Measurements from ENCODE around the gene CLK4. TPM values are rescaled to one million over a fixed set of nuclear protein-coding genes. Genes with fewer than 3 reads are reported as not detected.

The CLK4 gene
- total RNA-seq, 1 experiment from 2014 or later: 9.8 TPM

DNA sequence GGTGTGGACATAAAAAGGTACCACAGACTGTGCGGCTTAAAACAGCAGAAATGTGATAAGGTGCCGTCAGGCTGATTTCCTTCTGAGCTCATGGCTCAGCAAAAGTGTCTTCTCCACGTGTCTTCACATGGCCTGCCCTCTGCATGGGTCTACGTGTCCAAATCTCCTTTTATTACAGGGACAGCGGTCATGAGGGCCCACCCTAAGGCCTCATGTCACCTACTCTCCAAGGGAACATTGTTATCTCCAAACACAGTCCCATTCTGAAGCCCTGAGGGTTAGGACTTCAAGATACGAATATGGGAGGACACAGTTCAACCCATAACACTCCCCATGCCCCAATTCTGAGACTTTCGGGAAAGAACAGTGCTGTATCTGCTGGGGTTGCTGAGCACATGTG lies 71.8 kb downstream of the CLK4 start:
- TF ChIP-seq ZBTB33 (IDR thresholded peaks at IDR 0.05; ENCODE audit: extremely low read depth, insufficient replicate concordance, low read length): no peak
- TF ChIP-seq SRF (IDR thresholded peaks at IDR 0.05; ENCODE audit: low read depth): no peak
- no peaks in the 10 kb centered on the region for H3K4me1 ChIP-seq (ENCODE audit: control insufficient read depth in 1 of 2, insufficient read depth in 2 of 2, low read length in 2 of 2)
- no peak overlapping the region for H3K27ac ChIP-seq (ENCODE audit: low read depth, low read length)
- intact Hi-C loops (cut with micrococcal nuclease): no loop called here
- H4K20me1 ChIP-seq (ENCODE audit: insufficient read depth): no peaks in the 10 kb centered on the region
- ChIA-PET CTCF (no interaction called here), RAD21 (ENCODE audit: low non-redundant PET in 1 of 2, low total read pairs in 2 of 2, uncharacterized antibody in 2 of 2, unreplicated experiment in 2 of 2) (no interaction called here), POLR2A (no interaction called here)
- no peaks in the 10 kb centered on the region for H3K79me2 ChIP-seq (ENCODE audit: insufficient read depth, low read length)
- no peaks in the 10 kb centered on the region for H3K9me2 ChIP-seq (ENCODE audit: insufficient read depth)
- no peak overlapping the region for H3K4me2 ChIP-seq (ENCODE audit: low read length)
- no peak overlapping the region for H3K9ac ChIP-seq (ENCODE audit: low read length)
- no peaks in the 10 kb centered on the region for H3K9me3 ChIP-seq (ENCODE audit: control insufficient read depth in 1 of 2, insufficient read depth in 1 of 2, low read depth in 1 of 2, low read length in 2 of 2)
- H2AFZ ChIP-seq (ENCODE audit: low read depth, low read length, poor library complexity, severe bottlenecking): no peak overlapping the region
- no peaks in the 10 kb centered on the region for H3K27me3 ChIP-seq (ENCODE audit: insufficient read depth, low read length)
- no TSS peak for BruUV-seq (replicated peaks)
- no peak for ATAC-seq
- DNase-seq (ENCODE audit: low read depth, low spot score): no peak
- H3K4me3 ChIP-seq (replicated peaks in 1 of 2; ENCODE audit: low read depth in 1 of 2, low read length in 2 of 2): no peak overlapping the region
- H3K36me3 ChIP-seq (ENCODE audit: control insufficient read depth in 1 of 2, insufficient read depth in 2 of 2, low read length in 2 of 2): no peaks in the 10 kb centered on the region

DNA sequence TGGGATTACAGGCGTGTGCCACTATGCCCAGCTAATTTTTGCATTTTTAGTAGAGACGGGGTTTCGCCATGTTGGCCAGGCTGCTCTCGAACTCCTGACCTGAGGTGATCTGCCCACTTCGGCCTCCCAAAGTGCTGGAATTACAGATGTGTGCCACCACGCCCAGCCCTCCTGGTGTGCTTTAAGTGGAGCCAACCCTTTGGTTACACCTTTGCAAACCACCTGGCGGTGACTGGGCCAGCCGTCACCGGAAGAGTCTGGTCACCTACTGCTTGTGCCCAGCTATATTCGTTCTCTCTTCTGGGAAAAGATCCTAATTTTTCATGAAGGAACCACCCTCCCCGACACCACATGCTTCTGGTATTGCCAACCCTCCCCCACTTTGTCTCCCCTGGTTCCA lies 72.5 kb downstream of the CLK4 start:
- Histone ChIP-seq H3K79me2 (ENCODE audit: insufficient read depth, low read length) (no peaks in the 10 kb centered on the region), H3K9me2 (ENCODE audit: insufficient read depth) (no peaks in the 10 kb centered on the region), H3K27ac (ENCODE audit: low read depth, low read length) (no peak overlapping the region), H4K20me1 (ENCODE audit: insufficient read depth) (no peaks in the 10 kb centered on the region), H3K36me3 (ENCODE audit: control insufficient read depth in 1 of 2, insufficient read depth in 2 of 2, low read length in 2 of 2) (no peaks in the 10 kb centered on the region), H3K9me3 (ENCODE audit: control insufficient read depth in 1 of 2, insufficient read depth in 1 of 2, low read depth in 1 of 2, low read length in 2 of 2) (no peaks in the 10 kb centered on the region), H3K9ac (ENCODE audit: low read length) (no peak overlapping the region), H3K4me1 (ENCODE audit: control insufficient read depth in 1 of 2, insufficient read depth in 2 of 2, low read length in 2 of 2) (no peaks in the 10 kb centered on the region), H3K4me3 (replicated peaks in 1 of 2; ENCODE audit: low read depth in 1 of 2, low read length in 2 of 2) (no peak overlapping the region), H3K27me3 (ENCODE audit: insufficient read depth, low read length) (no peaks in the 10 kb centered on the region), H2AFZ (ENCODE audit: low read depth, low read length, poor library complexity, severe bottlenecking) (no peak overlapping the region), H3K4me2 (ENCODE audit: low read length) (no peak overlapping the region)
- CTCF ChIA-PET: no interaction called here
- ATAC-seq (no peak), DNase-seq (ENCODE audit: low read depth, low spot score) (no peak)
- RAD21 ChIA-PET (ENCODE audit: low non-redundant PET in 1 of 2, low total read pairs in 2 of 2, uncharacterized antibody in 2 of 2, unreplicated experiment in 2 of 2): no interaction called here
- no peak for TF ChIP-seq ZBTB33 (IDR thresholded peaks at IDR 0.05; ENCODE audit: extremely low read depth, insufficient replicate concordance, low read length)
- no peak for TF ChIP-seq CEBPB (IDR thresholded peaks at IDR 0.05; ENCODE audit: low read depth)
- no peak for TF ChIP-seq SIN3A (IDR thresholded peaks at IDR 0.05; ENCODE audit: low read depth)
- no peak for TF ChIP-seq TCF7L2 (IDR thresholded peaks at IDR 0.05; ENCODE audit: borderline replicate concordance, extremely low read depth, insufficient read depth, insufficient read length)
- TF ChIP-seq, protein P1, sequence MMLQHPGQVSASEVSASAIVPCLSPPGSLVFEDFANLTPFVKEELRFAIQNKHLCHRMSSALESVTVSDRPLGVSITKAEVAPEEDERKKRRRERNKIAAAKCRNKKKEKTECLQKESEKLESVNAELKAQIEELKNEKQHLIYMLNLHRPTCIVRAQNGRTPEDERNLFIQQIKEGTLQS (IDR thresholded peaks at IDR 0.05): no peak
- intact Hi-C loops (cut with micrococcal nuclease): loop anchor here (5.0 kb wide), 1 partner anchor 317 kb away; no protein-coding TSS in a partner anchor
- POLR2A ChIA-PET: no interaction called here
- no TSS peak for BruUV-seq (replicated peaks)
